ENCODE results near the gene MTMR2.
"Not testable (repeated sequence)": the region's sequence is repeated elsewhere in the genome, so short reads cannot be mapped to it uniquely, and the experiment has no call there.

The MTMR2 gene

GRCh38 chr11:95883381-95883780 is 40.5 kb downstream of the MTMR2 start:
- DNase-seq, result no peak

- DNase-seq, result no peak
Observed at GRCh38 chr11:95877291-95877690, 46.6 kb downstream of the MTMR2 start.

DNA sequence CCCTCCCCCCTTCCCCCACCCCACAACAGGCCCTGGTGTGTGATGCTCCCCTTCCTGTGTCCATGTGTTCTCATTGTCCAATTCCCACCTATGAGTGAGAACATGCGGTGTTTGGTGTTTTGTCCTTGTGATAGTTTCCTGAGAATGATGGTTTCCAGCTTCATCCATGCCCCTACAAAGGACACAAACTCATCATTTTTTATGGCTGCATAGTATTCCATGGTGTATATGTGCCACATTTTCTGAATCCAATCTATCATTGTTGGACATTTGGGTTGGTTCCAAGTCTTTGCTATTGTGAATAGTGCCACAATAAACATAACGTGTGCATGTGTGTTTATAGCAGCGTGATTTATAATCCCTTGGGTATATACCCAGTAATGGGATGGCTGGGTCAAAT is 53.0 kb downstream of the MTMR2 start:
- DNase-seq, result not testable (repeated sequence)

- DNase-seq, result no peak
Observed at GRCh38 chr11:95867105-95867504, 56.8 kb downstream of the MTMR2 start.

DNA sequence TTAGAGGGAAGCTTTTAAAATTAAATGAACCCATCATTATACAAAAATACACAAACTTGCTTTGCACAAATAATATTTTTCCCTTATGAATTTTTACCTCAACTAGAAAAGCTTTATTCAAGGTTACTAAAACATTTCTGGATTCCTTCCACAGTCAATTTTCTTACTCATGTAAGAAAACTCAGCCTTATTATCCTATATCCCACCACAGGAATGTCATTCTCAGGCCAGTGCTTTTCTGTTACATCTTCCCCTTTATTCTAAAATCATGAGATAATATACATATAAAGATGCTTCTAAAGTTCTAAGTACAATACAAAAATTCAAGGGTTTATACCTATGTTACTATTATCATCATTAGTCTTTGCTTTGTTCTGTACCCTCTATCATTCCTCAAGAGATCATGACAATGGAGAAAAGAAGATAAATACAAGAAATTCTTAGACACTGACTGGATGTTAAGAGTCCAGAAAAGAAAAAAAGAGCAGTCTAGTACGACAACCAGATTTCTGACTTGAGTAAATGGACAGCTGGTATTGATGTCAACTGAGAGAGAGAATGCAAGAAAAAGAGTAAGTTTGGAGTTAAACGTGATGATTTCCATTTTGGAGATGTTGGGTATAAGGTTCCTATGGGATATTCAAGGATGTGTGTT is 60.3 kb downstream of the MTMR2 start:
- no peak for DNase-seq

DNA sequence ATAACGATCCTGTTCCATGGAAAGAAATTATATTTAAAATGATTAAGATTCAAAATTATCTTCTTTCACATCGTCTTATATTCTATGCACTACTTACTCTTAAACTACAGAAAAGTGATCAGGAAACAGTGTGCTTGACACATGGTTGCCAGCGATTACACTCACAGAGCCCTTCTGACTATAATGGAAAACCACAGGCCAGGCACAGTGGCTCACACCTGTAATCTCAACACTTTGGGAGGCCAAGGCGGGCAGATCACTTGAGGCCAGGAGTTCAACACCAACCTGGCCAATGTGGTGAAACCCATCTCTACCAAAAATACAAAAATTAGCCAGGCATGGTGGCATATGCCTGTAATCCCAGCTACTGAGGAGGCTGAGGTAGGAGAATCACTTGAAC is 63.9 kb downstream of the MTMR2 start:
- not testable (repeated sequence) for DNase-seq

GRCh38 chr11:95854362-95854761 is 69.5 kb downstream of the MTMR2 start:
- not testable (repeated sequence) for DNase-seq

DNA sequence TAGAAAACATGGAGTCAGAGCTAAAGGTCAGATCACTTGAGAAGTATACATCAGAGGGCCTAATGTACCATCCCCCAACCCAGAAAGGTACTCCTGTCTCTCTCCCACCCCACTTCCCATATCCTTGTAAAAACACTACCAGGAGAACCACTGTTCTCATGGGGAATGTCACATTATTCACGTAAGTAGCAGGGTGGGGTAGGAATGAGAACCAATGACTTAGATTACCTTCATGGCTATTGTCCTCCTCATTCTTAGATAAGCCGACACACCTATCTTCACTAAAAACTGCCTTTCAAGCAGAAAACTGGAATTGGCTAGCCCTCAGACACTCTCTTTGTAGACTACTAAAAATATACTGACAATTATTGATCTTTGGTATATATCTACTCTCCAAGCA is 70.0 kb downstream of the MTMR2 start:
- DNase-seq, result no peak

DNA sequence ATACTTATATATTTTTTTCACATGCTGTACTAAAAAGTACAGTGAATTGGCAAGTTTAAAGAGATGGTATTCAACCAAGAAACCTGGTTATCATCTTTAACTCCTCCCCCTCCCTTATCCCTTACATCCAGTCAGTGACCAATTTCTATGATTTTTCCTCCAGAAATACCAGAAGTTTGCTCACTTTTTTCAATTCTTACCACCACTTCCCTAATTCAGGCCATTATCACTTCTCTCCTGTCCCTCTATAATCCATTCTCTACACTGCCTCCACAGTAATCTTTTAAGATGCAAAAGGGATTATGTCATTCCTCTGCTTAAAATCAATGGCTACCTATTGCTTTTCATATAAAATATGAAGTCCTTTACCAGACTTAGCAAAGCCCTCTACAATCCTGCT is 70.8 kb downstream of the MTMR2 start:
- DNase-seq, result no peak

DNA sequence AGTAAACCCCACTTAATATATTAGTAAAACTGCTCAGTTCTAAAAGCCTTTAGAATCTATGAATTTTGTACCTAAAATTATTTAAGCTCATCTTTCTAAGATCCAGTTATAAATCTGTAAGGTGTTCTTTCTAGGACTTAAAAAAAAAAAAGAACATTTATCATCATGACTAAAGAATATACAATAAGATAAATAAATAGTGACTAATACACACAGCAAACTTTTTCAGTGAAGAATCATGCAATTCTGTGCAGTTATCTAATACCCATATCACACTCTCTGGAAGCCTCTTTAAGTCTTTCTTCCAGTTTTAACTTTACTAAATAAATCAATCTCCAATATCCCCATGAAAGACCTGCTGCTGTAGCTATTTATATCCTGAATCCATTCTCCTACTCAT is 73.8 kb downstream of the MTMR2 start:
- no peak for DNase-seq

DNA sequence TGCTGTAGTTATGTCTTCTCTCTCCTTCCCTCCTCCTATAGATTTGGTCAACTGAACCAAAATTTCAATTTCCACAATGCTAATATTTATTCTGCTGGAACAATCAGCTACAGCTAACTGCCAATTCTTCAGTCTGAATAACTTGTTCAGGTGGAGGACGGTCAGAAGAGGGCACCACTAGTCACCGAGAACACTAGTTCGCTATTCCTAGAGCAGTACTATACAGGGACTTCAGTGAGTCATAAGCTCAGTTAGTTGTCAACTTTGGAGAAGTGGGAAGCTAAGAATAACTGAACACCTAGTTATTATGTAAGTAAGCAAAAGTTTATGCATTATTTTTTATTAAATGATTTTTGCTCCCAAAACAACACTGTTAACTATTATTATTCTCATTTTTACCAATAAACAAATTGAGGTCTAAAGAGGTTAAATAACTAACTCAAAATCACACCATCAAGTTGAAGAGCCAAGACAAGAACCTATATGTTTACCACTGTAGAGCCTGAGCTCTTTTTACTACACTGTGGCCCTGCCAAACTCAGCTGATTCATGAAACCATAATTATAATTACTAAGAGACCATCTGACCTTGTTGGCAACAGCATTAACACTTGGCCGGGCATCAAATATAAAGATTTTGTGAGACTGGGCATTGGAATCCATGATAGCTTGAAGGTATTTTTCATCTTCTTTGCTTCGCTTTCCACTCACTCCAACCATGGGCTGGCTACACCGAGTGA is 74.7 kb downstream of the MTMR2 start:
- peak; percentile 1 to 49 for DNase-seq

- DNase-seq, result no peak
Observed at GRCh38 chr11:95845167-95845566, 78.7 kb downstream of the MTMR2 start.

DNA sequence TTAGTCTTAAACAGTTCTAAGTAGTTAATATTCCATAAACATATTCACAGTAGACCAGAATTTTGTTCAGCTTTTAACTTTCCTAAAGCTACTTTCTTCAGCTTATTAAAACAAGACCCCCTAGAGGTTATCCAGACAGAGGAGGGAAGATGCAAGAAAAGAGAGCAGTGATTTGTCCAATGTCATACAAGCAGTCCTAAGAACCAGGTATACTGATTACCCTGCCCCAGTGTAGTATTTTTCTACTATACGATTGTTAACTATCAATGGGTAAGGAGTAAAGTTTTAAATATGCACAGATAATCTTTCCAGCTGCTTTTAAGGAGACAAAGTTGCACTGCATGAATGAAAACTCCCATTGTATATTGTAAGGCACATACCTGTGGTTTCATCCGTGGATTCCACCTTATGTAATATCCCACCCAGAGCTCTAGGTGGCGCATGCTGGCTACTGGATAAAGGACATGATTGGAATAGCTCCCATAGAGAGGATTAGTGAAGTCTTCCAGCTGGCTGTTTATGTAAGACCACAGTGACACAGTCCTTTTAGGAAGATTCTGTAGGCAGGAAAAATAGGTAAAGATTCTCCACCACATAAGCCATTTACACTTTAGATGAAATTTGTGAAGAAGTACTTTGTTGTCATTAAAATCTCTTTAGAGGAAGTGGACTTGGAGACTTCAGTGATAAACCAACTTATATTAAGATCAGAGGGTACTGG is 88.0 kb downstream of the MTMR2 start:
- DNase-seq, result peak; percentile 75 to 79

DNA sequence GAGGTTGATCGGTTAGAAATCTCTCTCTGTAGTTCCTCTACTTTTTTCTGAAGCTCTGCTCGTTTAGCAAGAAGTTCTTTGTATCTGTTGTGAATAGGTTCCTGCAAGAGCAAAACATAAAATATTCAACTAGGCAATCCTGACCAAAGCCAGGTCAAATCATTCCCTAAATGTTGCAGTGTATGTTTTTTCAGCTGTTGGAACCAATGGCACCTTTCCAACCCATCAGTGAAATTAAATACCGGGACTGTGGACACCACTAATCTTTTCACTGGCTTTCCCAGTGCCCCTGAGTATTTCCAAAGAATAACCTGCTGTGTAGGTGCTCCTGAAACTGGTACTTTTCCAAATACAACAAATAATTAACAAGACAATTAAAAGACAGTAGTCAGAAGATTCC is 88.6 kb downstream of the MTMR2 start:
- peak; percentile 34 to 67 for DNase-seq

GRCh38 chr11:95833378-95833777 is 90.5 kb downstream of the MTMR2 start:
- DNase-seq, result no peak

GRCh38 chr11:95832763-95833162 is 91.1 kb downstream of the MTMR2 start:
- no peak for DNase-seq

GRCh38 chr11:95831198-95831883 is 92.6 kb downstream of the MTMR2 start:
- no peak for DNase-seq

- no peak for DNase-seq
Observed at GRCh38 chr11:95829580-95830259, 94.2 kb downstream of the MTMR2 start.

GRCh38 chr11:95827696-95828095 is 96.2 kb downstream of the MTMR2 start:
- DNase-seq, result no peak

- no peak for DNase-seq
Observed at GRCh38 chr11:95821640-95822039, 102.3 kb downstream of the MTMR2 start.

- no peak for DNase-seq
Observed at GRCh38 chr11:95816037-95816436, 107.9 kb downstream of the MTMR2 start.

DNA sequence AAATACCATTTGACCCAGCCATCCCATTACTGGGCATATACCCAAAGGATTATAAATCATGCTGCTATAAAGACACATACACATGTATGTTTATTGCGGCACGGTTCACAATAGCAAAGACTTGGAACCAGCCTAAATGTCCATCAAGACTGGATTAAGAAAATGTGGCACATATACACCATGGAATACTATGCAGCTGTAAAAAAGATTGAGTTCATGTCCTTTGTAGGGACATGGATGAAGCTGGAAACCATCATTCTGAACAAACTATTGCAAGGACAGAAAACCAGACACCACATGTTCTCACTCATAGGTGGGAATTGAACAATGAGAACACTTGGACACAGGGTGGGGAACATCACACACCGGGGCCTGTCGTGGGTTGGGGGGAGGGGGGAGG is 112.9 kb downstream of the MTMR2 start:
- not testable (repeated sequence) for DNase-seq

DNA sequence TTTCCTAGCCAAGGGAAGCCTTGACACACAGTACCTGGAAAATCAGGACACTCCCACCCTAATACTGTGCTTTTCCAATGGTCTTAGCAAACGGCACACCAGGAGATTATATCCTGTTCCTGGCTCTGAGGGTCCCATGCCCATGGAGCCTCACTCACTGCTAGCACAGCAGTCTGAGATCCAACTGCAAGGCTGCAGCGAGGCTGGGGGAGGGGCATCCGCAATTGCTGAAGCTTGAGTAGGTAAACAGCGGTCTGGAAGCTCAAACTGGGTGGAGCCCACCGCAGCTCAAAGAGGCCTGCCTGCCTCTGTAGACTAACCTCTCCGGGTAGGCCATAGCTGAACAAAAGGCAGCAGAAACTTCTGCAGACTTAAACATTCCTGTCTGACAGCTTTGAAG is 117.4 kb downstream of the MTMR2 start:
- not testable (repeated sequence) for DNase-seq
